Type B pancreatic cell (in vitro differentiated cells): Measurements from ENCODE around the gene LRP1B. TPM values are rescaled to one million over a fixed set of nuclear protein-coding genes. Genes with fewer than 3 reads are reported as not detected.

ENCODE experiments used
- DNase-seq: peaks from one replicate; pipeline ENCODE4 v3.0.0; 2021; ENCODE audit warnings: mixed read lengths; ENCODE audit not compliant: unreplicated experiment; ENCODE audit errors: extremely low spot score
- H3K27ac Mint-ChIP-seq: 2 replicates; pipeline ENCODE4 v1.8.0; 2021; ENCODE audit warnings: mild to moderate bottlenecking, mixed read lengths
- H3K27me3 Mint-ChIP-seq: 2 replicates; pipeline ENCODE4 v1.8.0; 2021; ENCODE audit warnings: mixed read lengths
- H3K36me3 Mint-ChIP-seq: 2 replicates; pipeline ENCODE4 v1.8.0; 2021; ENCODE audit warnings: mixed read lengths
- H3K4me1 Mint-ChIP-seq: one replicate; pipeline ENCODE4 v1.8.0; 2021; ENCODE audit warnings: mixed read lengths; ENCODE audit not compliant: unreplicated experiment
- H3K4me3 Mint-ChIP-seq: 2 replicates; pipeline ENCODE4 v1.8.0; 2021; ENCODE audit warnings: mild to moderate bottlenecking, mixed read lengths
- H3K9me3 Mint-ChIP-seq: 2 replicates; pipeline ENCODE4 v1.8.0; 2021; ENCODE audit warnings: mixed read lengths
- total RNA-seq: library from RNA; stranded (reverse); gene quantifications from 2 replicates; pipeline ENCODE4 v1.2.1, GENCODE V29; 2021; ENCODE audit warnings: low replicate concordance
- TF ChIP-seq, protein P1 (sequence below): fragments of 200-600 bp; sonication (generic); conservative IDR thresholded peaks from 2 replicates; pipeline ENCODE4 v1.5.0; 2021; ENCODE audit warnings: antibody characterized with exemption, mild to moderate bottlenecking

Gene LRP1B
- total RNA-seq, 1 donor from 2014 or later, result 16.0 TPM

DNA sequence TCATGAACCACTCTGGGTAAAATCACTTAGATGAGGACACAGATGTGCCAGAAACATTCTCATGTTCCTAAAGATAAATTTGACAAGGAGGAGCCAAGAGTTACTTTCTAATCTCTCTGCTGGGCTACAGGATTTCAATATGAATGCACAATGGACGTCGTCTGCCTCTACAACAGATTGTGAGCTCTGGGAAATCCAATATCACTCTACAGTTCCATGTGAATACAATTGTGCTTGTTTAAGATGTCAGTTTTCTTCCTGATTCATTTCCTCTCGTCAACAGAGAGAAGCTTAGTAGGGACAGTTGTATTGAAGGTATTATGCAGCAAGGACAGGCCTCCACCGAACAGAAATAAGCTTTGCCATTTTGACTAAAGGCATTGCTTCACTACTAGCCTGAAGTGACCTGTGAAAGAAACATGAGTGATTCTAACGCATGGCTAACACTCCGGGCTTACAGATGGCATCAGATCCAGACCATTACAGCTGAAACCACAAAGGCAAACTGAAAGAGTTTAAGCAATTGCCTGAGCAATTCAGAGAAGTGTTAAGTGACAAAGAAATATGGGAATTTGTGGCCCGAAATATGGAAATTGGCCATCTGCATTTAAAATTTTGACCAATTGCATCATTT lies 1591.5 kb downstream of the LRP1B start:
- H3K9me3 Mint-ChIP-seq, result no peaks in the 10 kb centered on the region

DNA sequence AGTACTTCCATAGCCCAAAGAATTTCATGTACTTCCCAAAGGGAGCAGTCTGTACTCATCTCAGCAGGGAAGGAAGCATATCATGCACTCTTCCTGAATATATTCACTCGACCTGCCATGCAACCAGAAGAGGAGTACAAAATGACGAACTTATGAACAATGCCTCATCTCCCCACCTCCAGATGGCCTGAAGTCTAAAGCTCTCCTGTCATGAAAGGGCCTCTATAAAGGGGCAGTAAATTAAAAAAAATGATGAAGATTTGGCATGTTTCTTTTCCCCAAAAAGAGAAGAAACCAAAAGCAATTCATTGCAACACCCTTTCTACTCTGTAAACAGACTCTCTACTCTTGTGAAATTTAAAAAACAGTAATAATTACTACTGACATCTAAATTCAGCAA lies 1601.1 kb downstream of the LRP1B start:
- H3K4me3 Mint-ChIP-seq, result no peak overlapping the region
- TF ChIP-seq, protein P1, sequence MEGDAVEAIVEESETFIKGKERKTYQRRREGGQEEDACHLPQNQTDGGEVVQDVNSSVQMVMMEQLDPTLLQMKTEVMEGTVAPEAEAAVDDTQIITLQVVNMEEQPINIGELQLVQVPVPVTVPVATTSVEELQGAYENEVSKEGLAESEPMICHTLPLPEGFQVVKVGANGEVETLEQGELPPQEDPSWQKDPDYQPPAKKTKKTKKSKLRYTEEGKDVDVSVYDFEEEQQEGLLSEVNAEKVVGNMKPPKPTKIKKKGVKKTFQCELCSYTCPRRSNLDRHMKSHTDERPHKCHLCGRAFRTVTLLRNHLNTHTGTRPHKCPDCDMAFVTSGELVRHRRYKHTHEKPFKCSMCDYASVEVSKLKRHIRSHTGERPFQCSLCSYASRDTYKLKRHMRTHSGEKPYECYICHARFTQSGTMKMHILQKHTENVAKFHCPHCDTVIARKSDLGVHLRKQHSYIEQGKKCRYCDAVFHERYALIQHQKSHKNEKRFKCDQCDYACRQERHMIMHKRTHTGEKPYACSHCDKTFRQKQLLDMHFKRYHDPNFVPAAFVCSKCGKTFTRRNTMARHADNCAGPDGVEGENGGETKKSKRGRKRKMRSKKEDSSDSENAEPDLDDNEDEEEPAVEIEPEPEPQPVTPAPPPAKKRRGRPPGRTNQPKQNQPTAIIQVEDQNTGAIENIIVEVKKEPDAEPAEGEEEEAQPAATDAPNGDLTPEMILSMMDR, result no peak
- H3K27ac Mint-ChIP-seq, result no peak overlapping the region
- DNase-seq, result no peak
- no peaks in the 10 kb centered on the region for H3K27me3 Mint-ChIP-seq
- no peaks in the 10 kb centered on the region for H3K9me3 Mint-ChIP-seq
- H3K4me1 Mint-ChIP-seq, result no peaks in the 10 kb centered on the region
- no peaks in the 10 kb centered on the region for H3K36me3 Mint-ChIP-seq

More for the DNA sequence above, 1591.5 kb downstream of the LRP1B start:
- Mint-ChIP-seq H3K27me3 (peaks cover 2% of the 10 kb centered on the region), H3K4me3 (no peak overlapping the region), H3K27ac (no peak overlapping the region), H3K36me3 (no peaks in the 10 kb centered on the region), H3K4me1 (no peaks in the 10 kb centered on the region)
- no peak for DNase-seq
- TF ChIP-seq, protein P1, result no peak

DNA sequence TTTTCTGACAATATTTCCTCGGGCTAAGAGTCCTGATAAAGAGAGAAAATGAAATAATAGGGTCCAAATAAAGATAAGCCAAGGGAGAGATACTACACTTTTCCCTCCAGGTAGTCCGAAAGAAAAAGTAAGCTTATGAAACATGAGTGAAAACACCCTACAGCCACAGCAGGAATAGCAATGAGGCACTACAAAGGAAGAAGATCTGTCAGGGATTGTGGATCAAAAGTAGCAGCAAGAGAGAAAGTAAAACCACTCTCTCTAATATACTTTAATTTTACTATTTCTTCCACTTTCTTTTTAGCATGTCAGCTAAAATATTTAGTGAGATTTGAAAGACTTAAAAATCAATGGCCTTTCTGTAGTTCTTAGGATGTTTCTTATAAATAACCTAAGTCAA lies 1601.8 kb downstream of the LRP1B start:
- TF ChIP-seq, protein P1, result no peak
- no peaks in the 10 kb centered on the region for H3K27me3 Mint-ChIP-seq
- H3K4me3 Mint-ChIP-seq, result no peak overlapping the region
- no peaks in the 10 kb centered on the region for H3K9me3 Mint-ChIP-seq
- no peak overlapping the region for H3K27ac Mint-ChIP-seq
- no peak for DNase-seq
- no peaks in the 10 kb centered on the region for H3K36me3 Mint-ChIP-seq
- H3K4me1 Mint-ChIP-seq, result no peaks in the 10 kb centered on the region

DNA sequence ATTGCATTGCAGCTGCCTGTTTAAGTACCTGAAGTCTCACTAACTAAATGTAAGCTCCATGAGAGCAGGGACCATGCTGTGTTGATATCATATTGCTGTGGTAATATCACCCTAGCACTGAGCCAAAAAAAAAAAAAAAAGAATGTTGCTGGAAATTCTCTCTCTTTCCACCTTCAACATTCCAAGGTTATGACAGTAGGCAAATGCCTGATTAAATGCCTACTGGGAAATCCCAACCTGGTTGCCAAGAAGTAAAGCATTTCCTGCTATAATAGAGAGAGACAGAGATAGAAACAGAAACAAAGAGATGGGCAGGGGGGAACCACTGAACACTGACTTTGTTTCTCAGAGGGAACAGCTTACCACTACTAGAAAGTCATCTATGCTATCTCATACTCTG lies 1604.2 kb downstream of the LRP1B start:
- TF ChIP-seq, protein P1, result no peak
- DNase-seq, result no peak
- H3K27me3 Mint-ChIP-seq, result no peaks in the 10 kb centered on the region
- H3K36me3 Mint-ChIP-seq, result no peaks in the 10 kb centered on the region
- no peaks in the 10 kb centered on the region for H3K9me3 Mint-ChIP-seq
- no peak overlapping the region for H3K4me3 Mint-ChIP-seq
- H3K27ac Mint-ChIP-seq, result no peak overlapping the region
- no peaks in the 10 kb centered on the region for H3K4me1 Mint-ChIP-seq

DNA sequence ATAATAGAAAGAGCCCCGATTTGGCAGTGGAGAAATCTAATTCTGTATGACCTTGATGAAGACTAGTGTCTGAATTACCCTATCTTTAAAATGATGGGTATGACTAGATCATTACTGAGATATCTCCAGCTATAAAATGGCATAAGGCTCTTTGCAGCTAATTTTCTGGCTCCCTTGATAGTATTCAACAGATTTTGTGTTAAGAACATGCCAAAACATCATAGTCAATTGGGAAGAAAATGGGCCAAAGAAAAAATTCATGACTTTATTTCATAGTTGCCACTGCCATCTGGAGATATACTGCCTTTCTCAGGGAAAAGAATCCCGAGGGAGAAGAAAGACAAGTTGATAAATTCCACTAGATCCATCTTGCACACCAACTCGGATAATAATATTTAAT lies 1618.7 kb downstream of the LRP1B start:
- Mint-ChIP-seq H3K27ac (no peak overlapping the region), H3K4me1 (peaks cover 6% of the 10 kb centered on the region), H3K4me3 (no peak overlapping the region), H3K36me3 (no peaks in the 10 kb centered on the region), H3K9me3 (no peaks in the 10 kb centered on the region), H3K27me3 (no peaks in the 10 kb centered on the region)
- DNase-seq, result no peak
- TF ChIP-seq, protein P1, result no peak
